AG04449 (cell line): Measurements from ENCODE around the gene FGF9.
A peak's percentile ranks its signal among the peaks of the same experiment; 100 is the strongest.

Experiments
- CTCF ChIA-PET: fragments of 350-600 bp; formaldehyde crosslinking; extraction: SDS; loops from one replicate; lab custom pipeline; 2021; ENCODE audit warnings: antibody characterized with exemption; lab: Yijun Ruan, JAX
- POLR2A ChIA-PET: fragments of 400-600, 350-600 bp; formaldehyde crosslinking; extraction: SDS; loops from one replicate; lab custom pipeline; 2020; ENCODE audit warnings: antibody characterized with exemption, inconsistent platforms; lab: Yijun Ruan, JAX
- DNase-seq: peaks from one replicate; pipeline ENCODE4 v3.0.0-alpha.2; 2010; ENCODE audit warnings: low read depth, low spot score
- H3K4me3 ChIP-seq: 2 replicates; pipeline ENCODE4 v1.5.1; 2011; ENCODE audit warnings: low read depth, mild to moderate bottlenecking, control low read depth, low read length
- CTCF ChIP-seq: IDR thresholded peaks from one replicate; pipeline ENCODE4 v1.5.1; 2011; ENCODE audit warnings: mild to moderate bottlenecking, moderate library complexity, low read length, control low read depth, inconsistent platforms; ENCODE audit not compliant: insufficient read depth; ENCODE audit errors: missing control alignments

Gene FGF9

GRCh38 chr13:21672287-21672680 lies 1.4 kb downstream of the FGF9 start:
- H3K4me3 ChIP-seq: no peak overlapping the region
- ChIA-PET CTCF (interaction anchor here (2.4 kb wide), 1 partner anchor 34 kb away, joined by 8 read pairs; no protein-coding TSS in a partner anchor), POLR2A (no interaction called here)
- TF ChIP-seq CTCF: no peak
- no peak for DNase-seq

- DNase-seq: no peak
- ChIA-PET POLR2A (no interaction called here), CTCF (interaction anchor here (2.4 kb wide), 1 partner anchor 35 kb away, joined by 8 read pairs; no protein-coding TSS in a partner anchor)
- H3K4me3 ChIP-seq: peak overlapping the region; percentile 15; the same call in 1 of the 2 replicates
- no peak for TF ChIP-seq CTCF
Measured at GRCh38 chr13:21672796-21673538, 2.1 kb downstream of the FGF9 start.

GRCh38 chr13:21673539-21673788 lies 2.6 kb downstream of the FGF9 start:
- ChIA-PET CTCF (interaction anchor here (2.4 kb wide), 1 partner anchor 35 kb away, joined by 8 read pairs; no protein-coding TSS in a partner anchor), POLR2A (no interaction called here)
- no peak for DNase-seq

GRCh38 chr13:21673789-21674489 lies 3.1 kb downstream of the FGF9 start:
- H3K4me3 ChIP-seq: peak overlapping the region; percentile 46
- CTCF ChIA-PET: interaction anchor here (2.4 kb wide), 1 partner anchor 36 kb away, joined by 8 read pairs; no protein-coding TSS in a partner anchor
- DNase-seq: no peak
- POLR2A ChIA-PET: no interaction called here
- no peak for TF ChIP-seq CTCF

More at GRCh38 chr13:21673539-21673788, 2.6 kb downstream of the FGF9 start:
- peak overlapping the region; percentile 15 for H3K4me3 ChIP-seq
- TF ChIP-seq CTCF: no peak

GRCh38 chr13:21674490-21675009 lies 3.7 kb downstream of the FGF9 start:
- ChIA-PET POLR2A (no interaction called here), CTCF (no interaction called here)
- no peak for DNase-seq

More at GRCh38 chr13:21674490-21675009, 3.7 kb downstream of the FGF9 start:
- no peak overlapping the region for H3K4me3 ChIP-seq
- TF ChIP-seq CTCF: no peak
